PFSK-1 (cell line): Measurements from ENCODE around the gene GGNBP2.

ENCODE experiments used
- FOXP2 ChIP-seq: optimal IDR thresholded peaks from 2 replicates; pipeline ENCODE3; 2011; ENCODE audit warnings: borderline replicate concordance, control low read depth, inconsistent platforms; ENCODE audit not compliant: insufficient read depth; ENCODE audit errors: extremely low read length, extremely low read depth
- POLR2AphosphoS5 ChIP-seq: IDR thresholded peaks from 2 replicates; pipeline ENCODE4 v1.6.1; 2012; ENCODE audit warnings: low read depth, mild to moderate bottlenecking, control low read depth, low read length, moderate library complexity
- REST ChIP-seq, 2 experiments: IDR thresholded peaks; 2 replicates each; pipeline versions ENCODE4 v1.6.1 to v1.8.0; 2011 to 2012; ENCODE audit warnings: low read depth in 2 of 2, low read length in 2 of 2, control low read depth in 1 of 2, inconsistent platforms in 1 of 2, mild to moderate bottlenecking in 1 of 2, moderate library complexity in 1 of 2; ENCODE audit not compliant: insufficient read depth in 1 of 2
- SIN3A ChIP-seq: IDR thresholded peaks from 2 replicates; pipeline ENCODE4 v1.6.1; 2012; ENCODE audit warnings: mild to moderate bottlenecking, low read length, moderate library complexity, borderline replicate concordance; ENCODE audit not compliant: insufficient read depth
- TAF1 ChIP-seq: IDR thresholded peaks from 2 replicates; pipeline ENCODE4 v1.6.1; 2012; ENCODE audit warnings: low read length, control low read depth, borderline replicate concordance; ENCODE audit not compliant: insufficient read depth

Gene GGNBP2

DNA sequence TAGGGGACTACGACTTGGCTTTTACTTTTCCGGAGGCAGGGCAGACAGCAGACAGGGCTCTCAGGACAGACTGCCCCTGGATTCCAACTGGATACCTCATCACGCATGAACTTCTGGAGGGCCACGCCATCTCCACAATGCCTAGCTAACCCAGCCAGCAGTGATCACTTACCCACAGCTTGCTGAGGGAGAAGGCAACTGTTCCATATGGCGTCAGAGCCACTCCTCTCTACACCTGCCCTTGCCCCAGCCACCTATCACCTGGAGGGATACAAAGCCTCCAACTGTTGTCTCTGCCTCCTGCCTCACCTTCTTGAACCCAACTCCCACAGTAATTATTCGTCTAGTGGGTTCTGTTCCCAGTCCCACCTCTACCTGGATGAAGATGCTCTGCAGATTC is 18.8 kb upstream of the GGNBP2 start:
- TF ChIP-seq SIN3A = no peak
- TF ChIP-seq POLR2AphosphoS5 = no peak
- TF ChIP-seq REST (IDR thresholded peaks at IDR 0.05; ENCODE audit: insufficient read depth in 1 of 2, low read depth in 2 of 2, low read length in 2 of 2) = no peak
- no peak for TF ChIP-seq FOXP2
- no peak for TF ChIP-seq TAF1

- TF ChIP-seq POLR2AphosphoS5 (no peak), REST (IDR thresholded peaks at IDR 0.05; ENCODE audit: insufficient read depth in 1 of 2, low read depth in 2 of 2, low read length in 2 of 2) (no peak), FOXP2 (no peak), TAF1 (no peak), SIN3A (no peak)
Measured at GRCh38 chr17:36527621-36528250, 17.0 kb upstream of the GGNBP2 start.

DNA sequence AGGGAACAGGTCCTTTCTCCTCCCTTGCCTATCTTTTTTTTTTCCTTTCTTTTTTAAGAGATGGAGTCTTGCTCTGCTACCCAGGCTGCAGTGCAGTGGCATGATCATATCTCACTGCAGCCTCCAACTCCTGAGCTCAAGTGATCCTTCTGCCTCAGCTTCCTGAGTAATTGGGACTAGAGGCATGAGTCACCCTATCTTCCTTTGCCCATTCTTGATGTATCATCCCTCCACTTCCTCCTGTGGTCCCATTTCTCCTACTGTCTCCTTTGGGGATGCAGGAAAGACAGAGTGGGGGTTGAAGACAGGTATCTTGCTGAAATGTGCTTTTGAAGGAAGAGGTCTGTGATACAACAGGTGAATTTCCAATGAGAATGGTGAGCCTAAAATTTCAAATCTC is 15.6 kb upstream of the GGNBP2 start:
- no peak for TF ChIP-seq POLR2AphosphoS5
- no peak for TF ChIP-seq SIN3A
- TF ChIP-seq FOXP2 = no peak
- TF ChIP-seq TAF1 = no peak

DNA sequence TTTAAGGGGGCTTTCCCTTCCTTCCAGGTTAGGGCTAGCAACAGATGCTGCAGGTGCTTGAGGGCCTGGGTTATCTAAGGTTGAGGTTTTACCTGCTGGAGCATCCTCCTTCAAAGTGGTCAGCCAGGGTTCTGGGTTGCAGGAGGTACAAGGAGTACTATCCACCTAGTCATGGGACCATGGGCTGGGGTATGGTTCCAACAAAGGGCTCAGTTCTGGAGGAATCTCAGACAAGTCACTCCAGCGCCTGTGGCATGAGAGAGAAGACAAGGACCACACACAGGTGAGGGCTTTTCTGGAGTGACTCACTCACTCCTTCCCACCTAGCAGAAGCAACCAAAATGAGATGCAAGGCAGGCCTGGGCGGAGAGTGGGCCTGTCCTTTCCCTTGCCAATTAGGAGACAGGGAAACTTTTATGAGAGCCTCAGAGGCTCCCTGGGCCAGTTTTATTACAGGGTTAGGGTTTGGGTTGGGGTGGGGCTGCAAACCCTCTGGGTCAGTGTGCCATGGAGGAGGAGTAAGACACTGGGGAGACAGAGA is 12.2 kb upstream of the GGNBP2 start:
- TF ChIP-seq SIN3A (no peak), POLR2AphosphoS5 (no peak), TAF1 (no peak), REST (IDR thresholded peaks at IDR 0.05; ENCODE audit: insufficient read depth in 1 of 2, low read depth in 2 of 2, low read length in 2 of 2) (no peak), FOXP2 (no peak)

DNA sequence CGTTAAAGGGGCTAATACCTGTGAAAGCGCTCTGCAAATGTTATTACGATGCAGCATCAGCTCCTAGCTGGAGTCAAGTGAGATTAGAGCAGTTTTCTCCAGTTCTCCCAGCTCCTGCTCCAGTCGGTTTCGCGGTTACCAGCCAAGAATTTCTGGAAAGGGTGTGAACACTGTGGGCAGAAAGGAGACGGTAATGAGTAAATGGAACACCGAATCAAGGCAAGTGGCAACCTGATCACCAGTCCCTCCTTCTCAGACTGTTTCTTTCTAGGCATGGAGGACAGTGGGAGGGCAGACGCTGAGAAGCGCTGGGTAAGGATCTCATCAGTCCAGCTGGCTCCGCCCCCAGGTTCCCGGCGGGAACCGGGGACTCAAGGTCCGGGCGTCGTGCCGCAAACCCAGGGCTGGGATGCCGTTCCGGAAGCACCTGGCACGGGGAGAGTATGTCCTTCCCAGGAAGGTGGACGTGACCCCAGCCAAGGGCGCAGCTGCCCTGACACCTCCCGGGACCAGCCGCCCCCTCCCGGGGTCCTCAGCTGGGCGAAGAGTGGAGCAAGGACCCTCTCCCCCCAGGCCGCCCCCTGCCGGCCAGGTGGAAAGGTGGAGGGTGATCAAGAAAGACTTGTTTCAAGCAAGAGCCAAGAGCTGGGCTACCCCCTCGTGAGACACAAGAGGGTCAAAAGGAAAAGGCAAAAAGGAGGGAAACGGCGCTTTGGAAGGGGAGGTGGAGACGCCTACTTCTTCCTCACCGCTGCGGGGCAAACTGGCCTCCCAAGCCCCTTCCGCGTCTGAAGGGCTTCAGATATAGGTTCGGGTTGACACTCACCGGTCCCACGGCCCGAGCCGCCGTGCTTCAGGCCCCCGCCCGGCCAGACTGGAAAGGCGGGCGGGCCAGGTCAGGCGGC is 10.5 kb upstream of the GGNBP2 start:
- TF ChIP-seq FOXP2 (no peak), POLR2AphosphoS5 (peak; percentile 2; the same call in 1 of the 2 replicates), TAF1 (no peak; the same call in 1 of the 2 replicates), REST (IDR thresholded peaks at IDR 0.05; ENCODE audit: insufficient read depth in 1 of 2, low read depth in 2 of 2, low read length in 2 of 2) (0 out of 4 replicates have a peak, but pooled peaks of 1 of the 2 experiments have one; percentile 2), SIN3A (no peak)
